HepG2 (cell line): ENCODE measurements around the gene NABP2. TPM values are rescaled to one million over a fixed set of nuclear protein-coding genes. Genes with fewer than 3 reads are reported as not detected.

ENCODE experiments used
- CBX2 ChIP-seq, 2 experiments: fragments of 200-600 bp in 1 of 2; sonication (generic); formaldehyde crosslinking in 1 of 2; IDR thresholded peaks; 2 replicates each; pipeline versions ENCODE4 v1.7.0 to v1.8.1; 2018 to 2022; ENCODE audit warnings: low read depth in 2 of 2, low read length in 1 of 2, mild to moderate bottlenecking in 1 of 2, missing genetic modification reagents in 1 of 2
- FOXM1 ChIP-seq: sonication (generic); formaldehyde crosslinking; IDR thresholded peaks from 2 replicates; pipeline ENCODE4 v1.5.0; 2020; ENCODE audit warnings: missing genetic modification reagents
- FUBP1 ChIP-seq: sonication (generic); formaldehyde crosslinking; IDR thresholded peaks from 2 replicates; pipeline ENCODE4 v1.5.1; 2020; ENCODE audit warnings: missing genetic modification reagents, mild to moderate bottlenecking, borderline replicate concordance
- POLR2A ChIP-seq, 2 experiments: IDR thresholded peaks; 2 replicates each; pipeline ENCODE4 v1.6.1; 2011; ENCODE audit warnings: low read depth in 2 of 2, low read length in 2 of 2, mild to moderate bottlenecking in 1 of 2, moderate library complexity in 1 of 2; ENCODE audit not compliant: insufficient read depth in 1 of 2
- PRDM10 ChIP-seq: sonication (generic); formaldehyde crosslinking; IDR thresholded peaks from 2 replicates; pipeline ENCODE4 v1.4.0; 2020; ENCODE audit warnings: low read depth, missing genetic modification reagents
- RORA ChIP-seq: sonication (generic); formaldehyde crosslinking; IDR thresholded peaks from 2 replicates; pipeline ENCODE4 v1.5.0; 2020; ENCODE audit warnings: mild to moderate bottlenecking, missing genetic modification reagents, moderate library complexity
- ZNF782 ChIP-seq: sonication (generic); formaldehyde crosslinking; IDR thresholded peaks from 2 replicates; pipeline ENCODE4 v1.4.0; 2020; ENCODE audit warnings: missing genetic modification reagents, mild to moderate bottlenecking, borderline replicate concordance
- polyA plus RNA-seq, 8 experiments: library from polyadenylated mRNA; depleted of rRNA in 3 of 8; stranded (reverse) in 7 of 8; unstranded in 1 of 8; fragments of >200 nt; fragmentation: Illumina TruSeq in 4 of 8; extraction: Trizol in 4 of 8; gene quantifications; 2 replicates each; pipeline versions ENCODE4 v1.2.1 to v1.2.3, GENCODE V29; 2011 to 2016; ENCODE audit warnings: low read depth in 4 of 8, missing spikeins in 1 of 8, mixed read lengths in 1 of 8; ENCODE audit not compliant: insufficient read depth in 1 of 8
- total RNA-seq, 5 experiments: library from RNA; depleted of rRNA; stranded (reverse); fragments of >200 nt; fragmentation: Illumina TruSeq; extraction: Trizol; gene quantifications; 2 replicates each; pipeline ENCODE4 v1.2.3, GENCODE V29; 2016; ENCODE audit warnings: low read depth in 1 of 5
- TF ChIP-seq, protein P1 (sequence below): sonication (generic); formaldehyde crosslinking; IDR thresholded peaks from 2 replicates; pipeline ENCODE4 v1.4.0; 2020; ENCODE audit warnings: mild to moderate bottlenecking, missing genetic modification reagents
- TF ChIP-seq, protein P2 (sequence below): sonication (generic); formaldehyde crosslinking; IDR thresholded peaks from 2 replicates; pipeline ENCODE4 v1.4.0; 2020; ENCODE audit warnings: mild to moderate bottlenecking, missing genetic modification reagents
- TF ChIP-seq, protein P3 (sequence below): sonication (generic); formaldehyde crosslinking; IDR thresholded peaks from 2 replicates; pipeline ENCODE4 v1.8.0; 2022; ENCODE audit warnings: mild to moderate bottlenecking, missing genetic modification reagents

The NABP2 gene
- total and polyA plus RNA-seq, 2 of the 13 experiments (the other 11 are each of a cell fraction or from before 2014, with no cell fraction given), result 33.2 to 35.5 TPM

- TF ChIP-seq, protein P1, sequence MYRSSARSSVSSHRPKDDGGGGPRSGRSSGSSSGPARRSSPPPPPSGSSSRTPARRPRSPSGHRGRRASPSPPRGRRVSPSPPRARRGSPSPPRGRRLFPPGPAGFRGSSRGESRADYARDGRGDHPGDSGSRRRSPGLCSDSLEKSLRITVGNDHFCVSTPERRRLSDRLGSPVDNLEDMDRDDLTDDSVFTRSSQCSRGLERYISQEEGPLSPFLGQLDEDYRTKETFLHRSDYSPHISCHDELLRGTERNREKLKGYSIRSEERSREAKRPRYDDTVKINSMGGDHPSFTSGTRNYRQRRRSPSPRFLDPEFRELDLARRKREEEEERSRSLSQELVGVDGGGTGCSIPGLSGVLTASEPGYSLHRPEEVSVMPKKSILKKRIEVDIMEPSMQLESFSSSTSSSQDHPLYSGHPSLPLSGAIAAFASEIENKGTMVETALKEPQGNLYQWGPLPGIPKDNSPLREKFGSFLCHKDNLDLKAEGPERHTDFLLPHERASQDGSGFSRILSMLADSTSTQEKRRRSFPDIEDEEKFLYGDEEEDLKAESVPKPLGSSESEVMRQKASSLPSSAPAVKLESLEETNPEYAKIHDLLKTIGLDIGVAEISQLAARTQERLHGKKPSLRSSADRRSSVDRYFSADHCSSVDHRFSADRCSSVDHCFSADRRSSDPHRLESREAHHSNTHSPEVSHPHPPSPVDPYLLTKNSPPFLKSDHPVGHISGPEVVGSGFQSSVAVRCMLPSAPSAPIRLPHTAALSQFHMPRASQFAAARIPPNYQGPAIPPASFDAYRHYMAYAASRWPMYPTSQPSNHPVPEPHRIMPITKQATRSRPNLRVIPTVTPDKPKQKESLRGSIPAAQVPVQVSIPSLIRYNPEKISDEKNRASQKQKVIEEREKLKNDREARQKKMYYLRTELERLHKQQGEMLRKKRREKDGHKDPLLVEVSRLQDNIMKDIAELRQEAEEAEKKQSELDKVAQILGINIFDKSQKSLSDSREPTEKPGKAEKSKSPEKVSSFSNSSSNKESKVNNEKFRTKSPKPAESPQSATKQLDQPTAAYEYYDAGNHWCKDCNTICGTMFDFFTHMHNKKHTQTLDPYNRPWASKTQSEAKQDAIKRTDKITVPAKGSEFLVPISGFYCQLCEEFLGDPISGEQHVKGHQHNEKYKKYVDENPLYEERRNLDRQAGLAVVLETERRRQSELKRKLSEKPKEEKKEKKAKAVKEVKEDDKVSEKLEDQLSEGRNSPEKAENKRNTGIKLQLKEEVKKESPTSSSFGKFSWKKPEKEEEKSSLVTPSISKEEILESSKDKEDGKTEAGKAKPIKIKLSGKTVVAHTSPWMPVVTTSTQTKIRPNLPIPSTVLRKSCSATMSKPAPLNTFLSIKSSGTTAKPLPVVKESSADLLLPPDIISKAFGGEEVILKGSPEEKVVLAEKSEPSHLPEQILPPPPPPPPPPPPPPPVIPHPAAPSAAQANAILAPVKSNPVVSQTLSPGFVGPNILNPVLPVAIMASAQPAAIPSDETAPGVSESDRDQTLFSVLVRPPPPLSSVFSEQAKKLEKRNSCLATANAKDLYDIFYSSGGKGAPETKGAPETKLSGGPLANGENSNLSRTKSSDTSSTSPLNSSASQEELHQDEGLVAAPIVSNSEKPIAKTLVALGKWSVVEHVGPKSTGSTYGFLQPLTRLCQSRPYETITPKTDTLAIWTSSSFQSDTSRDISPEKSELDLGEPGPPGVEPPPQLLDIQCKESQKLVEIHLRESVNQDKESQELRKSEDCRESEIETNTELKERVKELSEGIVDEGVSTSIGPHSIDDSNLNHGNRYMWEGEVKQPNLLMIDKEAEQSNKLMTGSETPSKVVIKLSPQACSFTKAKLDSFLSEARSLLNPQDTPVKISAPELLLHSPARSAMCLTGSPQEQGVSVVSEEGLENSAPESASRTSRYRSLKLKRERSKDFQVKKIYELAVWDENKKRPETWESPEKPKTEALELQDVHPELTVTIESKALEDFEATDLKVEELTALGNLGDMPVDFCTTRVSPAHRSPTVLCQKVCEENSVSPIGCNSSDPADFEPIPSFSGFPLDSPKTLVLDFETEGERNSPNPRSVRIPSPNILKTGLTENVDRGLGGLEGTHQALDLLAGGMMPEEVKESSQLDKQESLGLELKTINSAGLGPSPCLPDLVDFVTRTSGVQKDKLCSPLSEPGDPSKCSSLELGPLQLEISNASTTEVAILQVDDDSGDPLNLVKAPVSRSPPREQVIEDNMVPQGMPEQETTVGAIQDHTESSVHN (CRISPR knock-in tag), result no peak
- TF ChIP-seq, protein P2, sequence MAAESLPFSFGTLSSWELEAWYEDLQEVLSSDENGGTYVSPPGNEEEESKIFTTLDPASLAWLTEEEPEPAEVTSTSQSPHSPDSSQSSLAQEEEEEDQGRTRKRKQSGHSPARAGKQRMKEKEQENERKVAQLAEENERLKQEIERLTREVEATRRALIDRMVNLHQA (CRISPR knock-in tag), result peak; percentile 79; the same call in 1 of the 2 replicates
- TF ChIP-seq, protein P3, sequence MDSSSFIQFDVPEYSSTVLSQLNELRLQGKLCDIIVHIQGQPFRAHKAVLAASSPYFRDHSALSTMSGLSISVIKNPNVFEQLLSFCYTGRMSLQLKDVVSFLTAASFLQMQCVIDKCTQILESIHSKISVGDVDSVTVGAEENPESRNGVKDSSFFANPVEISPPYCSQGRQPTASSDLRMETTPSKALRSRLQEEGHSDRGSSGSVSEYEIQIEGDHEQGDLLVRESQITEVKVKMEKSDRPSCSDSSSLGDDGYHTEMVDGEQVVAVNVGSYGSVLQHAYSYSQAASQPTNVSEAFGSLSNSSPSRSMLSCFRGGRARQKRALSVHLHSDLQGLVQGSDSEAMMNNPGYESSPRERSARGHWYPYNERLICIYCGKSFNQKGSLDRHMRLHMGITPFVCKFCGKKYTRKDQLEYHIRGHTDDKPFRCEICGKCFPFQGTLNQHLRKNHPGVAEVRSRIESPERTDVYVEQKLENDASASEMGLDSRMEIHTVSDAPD (CRISPR knock-in tag), result no peak
- TF ChIP-seq PRDM10 (peak; percentile 58; the same call in 1 of the 2 replicates), POLR2A (IDR thresholded peaks at IDR 0.05; ENCODE audit: insufficient read depth in 1 of 2, low read depth in 2 of 2, low read length in 2 of 2) (peak; percentile 80 to 85), FUBP1 (CRISPR knock-in tag) (peak; percentile 85; the same call in 1 of the 2 replicates), FOXM1 (CRISPR knock-in tag) (no peak), ZNF782 (CRISPR knock-in tag) (0 out of 2 replicates have a peak, but pooled peaks have one; percentile 33), CBX2 (IDR thresholded peaks at IDR 0.05; ENCODE audit: low read depth, low read length) (no peak), CBX2 (CRISPR knock-in tag; IDR thresholded peaks at IDR 0.05; ENCODE audit: low read depth) (no peak), RORA (no peak)
Measured at GRCh38 chr12:56221757-56222530, 2.2 kb upstream of the NABP2 start, which contains the start of gene RNF41 (continued).
